K562 (cell line): Measurements from ENCODE around the gene CLIP2. TPM values are rescaled to one million over a fixed set of nuclear protein-coding genes. Genes with fewer than 3 reads are reported as not detected.

Source experiments
- ATAC-seq: fragments of 200-7000 bp; cut with Tn5 transposase; 3 replicates; pipeline ENCODE4 v1.9.1; 2020; ENCODE audit warnings: moderate library complexity
- BruUV-seq: library from RNA; stranded (reverse); fragments of 400-500 nt; replicated peaks from 2 replicates; lab custom pipeline; 2021; lab: Mats Ljungman, UMichigan
- CTCF ChIA-PET: fragments of 300-600 bp; formaldehyde crosslinking; extraction: SDS; loops from one replicate; lab custom pipeline; 2021; ENCODE audit warnings: low intra/inter-chr PET ratio; lab: Yijun Ruan, JAX
- POLR2A ChIA-PET: fragments of 300-600, 350-650 bp; sonication (Branson Sonifier 250); formaldehyde crosslinking; extraction: SDS; loops from one replicate; lab custom pipeline; 2021; ENCODE audit warnings: antibody characterized with exemption, inconsistent platforms; lab: Yijun Ruan, JAX
- DNase-seq, 4 experiments: peaks; one replicate each; pipeline versions ENCODE4 v3.0.0 to v3.0.0-alpha.2; 2011 to 2018; ENCODE audit warnings: low spot score in 3 of 4, mixed read lengths in 3 of 4; ENCODE audit errors: extremely low read depth in 1 of 4
- FAIRE-seq: peaks from 2 replicates; lab custom pipeline; 2011; peaks lifted over from hg19 to GRCh38; lab: Jason Lieb, UNC
- H2AFZ ChIP-seq: 2 replicates; pipeline ENCODE4 v1.6.0; 2011; ENCODE audit warnings: low read depth, low read length, control low read depth, inconsistent platforms
- H3K27ac ChIP-seq: fragments of 200-600 bp; 3 replicates; pipeline ENCODE4 v1.8.0; 2011; ENCODE audit warnings: low read depth, mild to moderate bottlenecking, control low read depth, inconsistent platforms, low read length, moderate library complexity, mixed read lengths; ENCODE audit errors: extremely low read depth
- H3K27me3 ChIP-seq, 2 experiments: fragments of 300-600 bp in 1 of 2; 2 replicates in 1 of 2; 3 replicates in 1 of 2; pipeline versions ENCODE4 v1.6.0 to v1.8.0; 2011; ENCODE audit warnings: inconsistent platforms in 2 of 2, low read length in 2 of 2, mild to moderate bottlenecking in 1 of 2, mixed read lengths in 1 of 2, moderate library complexity in 1 of 2; ENCODE audit not compliant: control insufficient read depth in 2 of 2, insufficient read depth in 2 of 2
- H3K36me3 ChIP-seq: fragments of 300-600 bp; 3 replicates; pipeline ENCODE4 v1.8.0; 2011; ENCODE audit warnings: mild to moderate bottlenecking, low read length, inconsistent platforms; ENCODE audit not compliant: control insufficient read depth, insufficient read depth
- H3K4me1 ChIP-seq, 2 experiments: fragments of 200-600 bp in 1 of 2; replicated peaks in 1 of 2; 2 replicates in 1 of 2; 3 replicates in 1 of 2; pipeline versions ENCODE4 v1.5.1 to v1.8.0; 2011; ENCODE audit warnings: inconsistent platforms in 2 of 2, low read length in 2 of 2, mild to moderate bottlenecking in 1 of 2, mixed read lengths in 1 of 2, moderate library complexity in 1 of 2; ENCODE audit not compliant: control insufficient read depth in 2 of 2, insufficient read depth in 2 of 2
- H3K4me2 ChIP-seq: 2 replicates; pipeline ENCODE4 v1.6.1; 2011; ENCODE audit warnings: low read length, control low read depth, inconsistent platforms, mixed read lengths; ENCODE audit not compliant: insufficient read depth
- H3K4me3 ChIP-seq: fragments of 200-600 bp; sonication (generic), shearing (Covaris generic); 2 replicates; pipeline ENCODE4 v1.5.1; 2016; ENCODE audit warnings: control low read depth, inconsistent platforms
- H3K79me2 ChIP-seq: fragments of 200-600 bp; 3 replicates; pipeline ENCODE4 v1.8.0; 2011; ENCODE audit warnings: low read length, inconsistent platforms; ENCODE audit not compliant: control insufficient read depth, insufficient read depth
- H3K9ac ChIP-seq, 2 experiments: 2 replicates each; pipeline versions ENCODE4 v1.6.0 to v1.6.1; 2011; ENCODE audit warnings: low read depth in 2 of 2, low read length in 2 of 2, control low read depth in 1 of 2, inconsistent platforms in 1 of 2, mild to moderate bottlenecking in 1 of 2, mixed read lengths in 1 of 2; ENCODE audit not compliant: insufficient read depth in 1 of 2
- H3K9me1 ChIP-seq: one replicate; pipeline ENCODE4 v1.6.0; 2011; ENCODE audit warnings: inconsistent platforms, mild to moderate bottlenecking, low read length, moderate library complexity; ENCODE audit not compliant: control insufficient read depth, insufficient read depth
- H3K9me3 ChIP-seq: replicated peaks from 2 replicates; pipeline ENCODE4 v1.5.1; 2011; ENCODE audit warnings: low read depth, low read length, inconsistent platforms; ENCODE audit not compliant: control insufficient read depth, insufficient read depth
- H4K20me1 ChIP-seq: replicated peaks from 2 replicates; pipeline ENCODE4 v1.6.1; 2011; ENCODE audit warnings: low read length, inconsistent platforms, mixed read lengths; ENCODE audit not compliant: control insufficient read depth, insufficient read depth
- FOXP4 ChIP-seq: sonication (generic); formaldehyde crosslinking; IDR thresholded peaks from 2 replicates; pipeline ENCODE4 v1.8.0; 2022; ENCODE audit warnings: mild to moderate bottlenecking, missing genetic modification reagents, borderline replicate concordance
- NFE2L1 ChIP-seq: fragments of 450-650 bp; IDR thresholded peaks from 2 replicates; pipeline ENCODE4 v1.6.1; 2016; ENCODE audit warnings: missing genetic modification characterization, low read depth, mild to moderate bottlenecking, missing compliant biosample characterization, moderate library complexity, borderline replicate concordance
- NONO ChIP-seq, 2 experiments: fragments of 200-400 bp in 1 of 2; fragments of 450-650 bp in 1 of 2; formaldehyde crosslinking in 1 of 2; IDR thresholded peaks; 2 replicates each; pipeline ENCODE4 v1.6.1; 2017; ENCODE audit warnings: low read depth in 2 of 2, mild to moderate bottlenecking in 2 of 2, moderate library complexity in 2 of 2, low read length in 1 of 2
- NR4A1 ChIP-seq, 2 experiments: fragments of 250-450 bp in 1 of 2; fragments of 450-650 bp in 1 of 2; sonication (Bioruptor Pico) in 1 of 2; IDR thresholded peaks; 2 replicates each; pipeline versions ENCODE4 v1.4.0 to v1.6.1; 2016 to 2020; ENCODE audit warnings: mild to moderate bottlenecking in 2 of 2, missing compliant biosample characterization in 1 of 2, missing genetic modification characterization in 1 of 2, moderate library complexity in 1 of 2
- POLR2A ChIP-seq: fragments of 450-650 bp; conservative IDR thresholded peaks from 2 replicates; pipeline ENCODE4 v1.6.1; 2016
- POLR2H ChIP-seq: IDR thresholded peaks from 2 replicates; pipeline ENCODE4 v1.6.1; 2016; ENCODE audit warnings: missing genetic modification characterization, low read depth, mild to moderate bottlenecking, control low read depth, missing compliant biosample characterization, moderate library complexity
- ZKSCAN1 ChIP-seq: fragments of 150-350 bp; IDR thresholded peaks from 2 replicates; pipeline ENCODE4 v1.6.1; 2016; ENCODE audit warnings: low read depth, low read length
- ZNF311 ChIP-seq: fragments of 250-450 bp; sonication (Bioruptor Pico); IDR thresholded peaks from 2 replicates; pipeline ENCODE4 v1.4.0; 2020; ENCODE audit warnings: mild to moderate bottlenecking, moderate library complexity
- ZNF655 ChIP-seq: fragments of 250-450 bp; sonication (Bioruptor Pico); IDR thresholded peaks from 2 replicates; pipeline ENCODE4 v1.5.0; 2021
- WGBS: fragments of 100-300 bp; shearing (Covaris generic); methylation state at CpG from one replicate; pipeline ENCODE4 v1.1.6; 2016; ENCODE audit warnings: low coverage, mixed read lengths; ENCODE audit not compliant: insufficient coverage; ENCODE audit errors: missing lambda C conversion rate; 5-methylcytosine and 5-hydroxymethylcytosine counted together
- in situ Hi-C: fragments of 300-500 bp; cut with MboI; formaldehyde crosslinking; loops from 4 replicates; pipeline ENCODE4 v1.15.0; 2018; ENCODE audit warnings: inconsistent platforms, mixed read lengths
- intact Hi-C: fragments of 100-400 bp; cut with micrococcal nuclease; formaldehyde crosslinking; loops from 2 replicates; pipeline ENCODE4 v1.14.2; 2022
- polyA plus RNA-seq, 8 experiments: library from polyadenylated mRNA; depleted of rRNA in 4 of 8; stranded (reverse) in 5 of 8; unstranded in 3 of 8; fragments of >200 nt; fragmentation: Nextera tagmentation in 2 of 8; fragmentation: Illumina TruSeq in 1 of 8; extraction: Ambion mirVana in 2 of 8; extraction: Trizol in 1 of 8; gene quantifications; 2 replicates each; pipeline versions ENCODE4 v1.2.1 to v1.2.3, GENCODE V29; 2011 to 2014; ENCODE audit warnings: inconsistent platforms in 1 of 8, missing spikeins in 1 of 8
- total RNA-seq, 7 experiments: library from RNA; depleted of rRNA in 6 of 7; stranded (reverse); fragments of >200 nt in 6 of 7; fragmentation: Illumina TruSeq in 2 of 7; extraction: Trizol in 2 of 7; gene quantifications; 2 replicates each; pipeline versions ENCODE4 v1.2.1 to v1.2.3, GENCODE V29; 2011 to 2021; ENCODE audit warnings: low replicate concordance in 1 of 7
- TF ChIP-seq, protein P1 (sequence below): sonication (generic); formaldehyde crosslinking; IDR thresholded peaks from 2 replicates; pipeline ENCODE4 v1.8.1; 2022; ENCODE audit warnings: missing genetic modification reagents
- TF ChIP-seq, protein P2 (sequence below): fragments of 450-650 bp; IDR thresholded peaks from 2 replicates; pipeline ENCODE4 v1.7.1; 2018; ENCODE audit warnings: mild to moderate bottlenecking, low read depth; ENCODE audit not compliant: partially characterized antibody
- TF ChIP-seq, protein P3 (sequence below): sonication (generic); IDR thresholded peaks from 2 replicates; pipeline ENCODE4 v1.6.1; 2016

Gene CLIP2
- total and polyA plus RNA-seq, 9 of the 15 experiments (the other 6 are each of a cell fraction or from before 2014, with no cell fraction given) = 0.07 to 5.4 (median 2.1) TPM

DNA sequence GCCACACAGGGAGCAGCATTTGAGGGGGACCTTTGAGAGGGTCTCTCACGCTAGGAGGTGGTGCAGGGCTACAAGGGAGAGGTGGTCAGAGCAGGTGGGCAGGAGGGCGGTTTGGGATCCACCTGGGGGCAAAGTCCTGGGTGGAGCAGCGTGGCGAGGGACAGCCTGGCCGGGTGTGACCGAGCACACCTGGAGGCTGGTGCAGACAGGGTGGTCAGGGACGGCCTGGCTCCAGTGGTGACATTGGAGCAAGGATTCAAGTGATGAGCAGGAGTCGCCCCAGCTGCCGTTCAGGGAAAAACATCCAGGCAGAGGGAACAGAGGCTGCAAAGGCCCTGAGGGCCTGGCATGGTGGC is 36.0 kb downstream of the CLIP2 start:
- intact Hi-C loops (no loop called here), in situ Hi-C loops (no loop called here)
- DNase-seq (peak in 1 of 4 experiments; percentile 7), ATAC-seq (no peak), FAIRE-seq (no peak)
- no peaks in the 10 kb centered on the region for H4K20me1 ChIP-seq
- no peak for TF ChIP-seq ZNF655 (CRISPR knock-in tag)
- TF ChIP-seq, protein P1, sequence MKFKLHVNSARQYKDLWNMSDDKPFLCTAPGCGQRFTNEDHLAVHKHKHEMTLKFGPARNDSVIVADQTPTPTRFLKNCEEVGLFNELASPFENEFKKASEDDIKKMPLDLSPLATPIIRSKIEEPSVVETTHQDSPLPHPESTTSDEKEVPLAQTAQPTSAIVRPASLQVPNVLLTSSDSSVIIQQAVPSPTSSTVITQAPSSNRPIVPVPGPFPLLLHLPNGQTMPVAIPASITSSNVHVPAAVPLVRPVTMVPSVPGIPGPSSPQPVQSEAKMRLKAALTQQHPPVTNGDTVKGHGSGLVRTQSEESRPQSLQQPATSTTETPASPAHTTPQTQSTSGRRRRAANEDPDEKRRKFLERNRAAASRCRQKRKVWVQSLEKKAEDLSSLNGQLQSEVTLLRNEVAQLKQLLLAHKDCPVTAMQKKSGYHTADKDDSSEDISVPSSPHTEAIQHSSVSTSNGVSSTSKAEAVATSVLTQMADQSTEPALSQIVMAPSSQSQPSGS (CRISPR knock-in tag) = no peak
- TF ChIP-seq NFE2L1 (tag) = no peak
- no peak for TF ChIP-seq POLR2H (tag)
- TF ChIP-seq, protein P2, sequence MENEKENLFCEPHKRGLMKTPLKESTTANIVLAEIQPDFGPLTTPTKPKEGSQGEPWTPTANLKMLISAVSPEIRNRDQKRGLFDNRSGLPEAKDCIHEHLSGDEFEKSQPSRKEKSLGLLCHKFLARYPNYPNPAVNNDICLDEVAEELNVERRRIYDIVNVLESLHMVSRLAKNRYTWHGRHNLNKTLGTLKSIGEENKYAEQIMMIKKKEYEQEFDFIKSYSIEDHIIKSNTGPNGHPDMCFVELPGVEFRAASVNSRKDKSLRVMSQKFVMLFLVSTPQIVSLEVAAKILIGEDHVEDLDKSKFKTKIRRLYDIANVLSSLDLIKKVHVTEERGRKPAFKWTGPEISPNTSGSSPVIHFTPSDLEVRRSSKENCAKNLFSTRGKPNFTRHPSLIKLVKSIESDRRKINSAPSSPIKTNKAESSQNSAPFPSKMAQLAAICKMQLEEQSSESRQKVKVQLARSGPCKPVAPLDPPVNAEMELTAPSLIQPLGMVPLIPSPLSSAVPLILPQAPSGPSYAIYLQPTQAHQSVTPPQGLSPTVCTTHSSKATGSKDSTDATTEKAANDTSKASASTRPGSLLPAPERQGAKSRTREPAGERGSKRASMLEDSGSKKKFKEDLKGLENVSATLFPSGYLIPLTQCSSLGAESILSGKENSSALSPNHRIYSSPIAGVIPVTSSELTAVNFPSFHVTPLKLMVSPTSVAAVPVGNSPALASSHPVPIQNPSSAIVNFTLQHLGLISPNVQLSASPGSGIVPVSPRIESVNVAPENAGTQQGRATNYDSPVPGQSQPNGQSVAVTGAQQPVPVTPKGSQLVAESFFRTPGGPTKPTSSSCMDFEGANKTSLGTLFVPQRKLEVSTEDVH = no peak
- no peak for TF ChIP-seq NR4A1 (CRISPR knock-in tag; IDR thresholded peaks at IDR 0.05)
- no peak for TF ChIP-seq NR4A1 (tag; IDR thresholded peaks at IDR 0.05)
- TF ChIP-seq NONO (IDR thresholded peaks at IDR 0.05; ENCODE audit: low read depth in 2 of 2, low read length in 1 of 2) = no peak
- TF ChIP-seq, protein P3, sequence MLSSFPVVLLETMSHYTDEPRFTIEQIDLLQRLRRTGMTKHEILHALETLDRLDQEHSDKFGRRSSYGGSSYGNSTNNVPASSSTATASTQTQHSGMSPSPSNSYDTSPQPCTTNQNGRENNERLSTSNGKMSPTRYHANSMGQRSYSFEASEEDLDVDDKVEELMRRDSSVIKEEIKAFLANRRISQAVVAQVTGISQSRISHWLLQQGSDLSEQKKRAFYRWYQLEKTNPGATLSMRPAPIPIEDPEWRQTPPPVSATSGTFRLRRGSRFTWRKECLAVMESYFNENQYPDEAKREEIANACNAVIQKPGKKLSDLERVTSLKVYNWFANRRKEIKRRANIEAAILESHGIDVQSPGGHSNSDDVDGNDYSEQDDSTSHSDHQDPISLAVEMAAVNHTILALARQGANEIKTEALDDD = no peak
- TF ChIP-seq POLR2A = no peak
- no peak for TF ChIP-seq ZKSCAN1
- no peak for TF ChIP-seq FOXP4 (CRISPR knock-in tag)
- no peak for TF ChIP-seq ZNF311 (CRISPR knock-in tag)
- H2AFZ ChIP-seq = no peak overlapping the region
- POLR2A ChIA-PET = no interaction called here
- CTCF ChIA-PET = no interaction called here
- BruUV-seq = no TSS peak
- H3K9me3 ChIP-seq = no peaks in the 10 kb centered on the region; the same call in 1 of the 2 replicates
- H3K9ac ChIP-seq = peak overlapping the region in 1 of 2 experiments; percentile 29; a peak in 2 of 4 replicates
- H3K79me2 ChIP-seq = no peaks in the 10 kb centered on the region
- H3K4me3 ChIP-seq = no peak overlapping the region
- peaks cover 6 to 15% of the 10 kb centered on the region in 2 experiments; a peak in 3 of 5 replicates for H3K4me1 ChIP-seq
- no peaks in the 10 kb centered on the region for H3K9me1 ChIP-seq
- no peak overlapping the region for H3K27ac ChIP-seq
- no peak overlapping the region for H3K4me2 ChIP-seq
- H3K27me3 ChIP-seq = peaks cover 0 to 10% of the 10 kb centered on the region in 2 experiments; a peak in 1 of 5 replicates
- WGBS = 37% methylated on average over 9 of the region's 9 CpGs
- no peaks in the 10 kb centered on the region for H3K36me3 ChIP-seq
